ENCODE data around the gene ALX3. TPM values are rescaled to one million over a fixed set of nuclear protein-coding genes. Genes with fewer than 3 reads are reported as not detected.

The ALX3 gene
- total and polyA plus RNA-seq, 2 of the 8 experiments (the other 6 are each of a cell fraction or from before 2014, with no cell fraction given) = 0.20 TPM; not detected in 1

DNA sequence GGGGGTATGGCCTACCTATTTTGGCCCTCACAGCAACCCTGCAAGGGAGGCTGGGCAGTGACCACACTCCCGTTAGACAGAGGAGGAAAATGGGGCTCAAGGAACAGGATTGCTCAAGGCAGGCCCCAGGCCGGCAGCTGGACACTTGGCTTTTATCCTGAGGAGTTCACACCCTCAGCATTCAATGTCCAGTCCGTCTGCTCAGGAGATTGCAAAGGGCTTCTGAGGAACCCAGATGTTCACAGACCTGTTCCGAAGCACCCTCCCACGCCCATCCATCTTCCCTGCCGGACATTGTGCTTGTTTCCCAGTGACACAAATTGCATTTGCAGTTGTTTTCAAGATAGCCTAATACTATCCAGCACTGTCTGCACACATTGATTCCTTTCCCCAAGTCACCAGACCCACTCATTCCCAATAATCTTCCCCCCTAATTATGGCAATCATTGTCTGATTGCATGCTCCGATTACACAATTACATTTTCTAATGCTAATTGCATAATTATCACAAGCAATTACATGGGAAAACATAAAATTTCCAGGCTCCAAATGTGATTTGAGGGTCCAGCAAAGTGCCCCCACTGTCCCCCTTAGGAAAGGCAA is 37.5 kb upstream of the ALX3 start (continued):
- TF ChIP-seq TAF1 (IDR thresholded peaks at IDR 0.05; ENCODE audit: low read depth, low read length) = no peak

All from H1 (cell line).